WTC11 (cell line): ENCODE data around the gene TPM4.

Experiments used
- ZNF396 ChIP-seq: fragments of 250-450 bp; sonication (Bioruptor Pico); IDR thresholded peaks from 2 replicates; pipeline ENCODE4 v1.8.0; 2021; ENCODE audit warnings: mild to moderate bottlenecking, moderate library complexity, borderline replicate concordance
- TF ChIP-seq, protein P1 (sequence below): fragments of 200-600 bp; IDR thresholded peaks from 2 replicates; pipeline ENCODE4 v1.8.0; 2022; ENCODE audit warnings: antibody characterized with exemption
- TF ChIP-seq, protein P2 (sequence below): sonication (generic); formaldehyde crosslinking; IDR thresholded peaks from 2 replicates; pipeline ENCODE4 v1.8.1; 2022; ENCODE audit warnings: low read depth, mild to moderate bottlenecking, moderate library complexity, missing genetic modification reagents, borderline replicate concordance
- TF ChIP-seq, protein P3 (sequence below): sonication (generic); formaldehyde crosslinking; IDR thresholded peaks from 2 replicates; pipeline ENCODE4 v1.8.0; 2022; ENCODE audit warnings: mild to moderate bottlenecking, missing genetic modification reagents

- TF ChIP-seq, protein P1, sequence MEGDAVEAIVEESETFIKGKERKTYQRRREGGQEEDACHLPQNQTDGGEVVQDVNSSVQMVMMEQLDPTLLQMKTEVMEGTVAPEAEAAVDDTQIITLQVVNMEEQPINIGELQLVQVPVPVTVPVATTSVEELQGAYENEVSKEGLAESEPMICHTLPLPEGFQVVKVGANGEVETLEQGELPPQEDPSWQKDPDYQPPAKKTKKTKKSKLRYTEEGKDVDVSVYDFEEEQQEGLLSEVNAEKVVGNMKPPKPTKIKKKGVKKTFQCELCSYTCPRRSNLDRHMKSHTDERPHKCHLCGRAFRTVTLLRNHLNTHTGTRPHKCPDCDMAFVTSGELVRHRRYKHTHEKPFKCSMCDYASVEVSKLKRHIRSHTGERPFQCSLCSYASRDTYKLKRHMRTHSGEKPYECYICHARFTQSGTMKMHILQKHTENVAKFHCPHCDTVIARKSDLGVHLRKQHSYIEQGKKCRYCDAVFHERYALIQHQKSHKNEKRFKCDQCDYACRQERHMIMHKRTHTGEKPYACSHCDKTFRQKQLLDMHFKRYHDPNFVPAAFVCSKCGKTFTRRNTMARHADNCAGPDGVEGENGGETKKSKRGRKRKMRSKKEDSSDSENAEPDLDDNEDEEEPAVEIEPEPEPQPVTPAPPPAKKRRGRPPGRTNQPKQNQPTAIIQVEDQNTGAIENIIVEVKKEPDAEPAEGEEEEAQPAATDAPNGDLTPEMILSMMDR = no peak
- TF ChIP-seq, protein P2, sequence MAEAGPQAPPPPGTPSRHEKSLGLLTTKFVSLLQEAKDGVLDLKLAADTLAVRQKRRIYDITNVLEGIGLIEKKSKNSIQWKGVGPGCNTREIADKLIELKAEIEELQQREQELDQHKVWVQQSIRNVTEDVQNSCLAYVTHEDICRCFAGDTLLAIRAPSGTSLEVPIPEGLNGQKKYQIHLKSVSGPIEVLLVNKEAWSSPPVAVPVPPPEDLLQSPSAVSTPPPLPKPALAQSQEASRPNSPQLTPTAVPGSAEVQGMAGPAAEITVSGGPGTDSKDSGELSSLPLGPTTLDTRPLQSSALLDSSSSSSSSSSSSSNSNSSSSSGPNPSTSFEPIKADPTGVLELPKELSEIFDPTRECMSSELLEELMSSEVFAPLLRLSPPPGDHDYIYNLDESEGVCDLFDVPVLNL (CRISPR knock-in tag) = no peak
- TF ChIP-seq ZNF396 (CRISPR knock-in tag) = no peak
- TF ChIP-seq, protein P3, sequence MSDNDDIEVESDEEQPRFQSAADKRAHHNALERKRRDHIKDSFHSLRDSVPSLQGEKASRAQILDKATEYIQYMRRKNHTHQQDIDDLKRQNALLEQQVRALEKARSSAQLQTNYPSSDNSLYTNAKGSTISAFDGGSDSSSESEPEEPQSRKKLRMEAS (CRISPR knock-in tag) = no peak
Observed at GRCh38 chr19:16121141-16121540, 44.8 kb downstream of the TPM4 start.
